T-helper 17 cell (primary cell): ENCODE data around the gene CELF1. TPM values are rescaled to one million over a fixed set of nuclear protein-coding genes. Genes with fewer than 3 reads are reported as not detected.
"Not testable (repeated sequence)": the region's sequence is repeated elsewhere in the genome, so short reads cannot be mapped to it uniquely, and the experiment has no call there.

Experiments
- ATAC-seq: fragments of 150-1000 bp; cut with Tn5 transposase; 2 replicates; pipeline ENCODE4 v1.10.0; 2021; ENCODE audit warnings: mild to moderate bottlenecking, moderate library complexity
- DNase-seq, 3 donors: peaks; one replicate each; pipeline versions ENCODE4 v3.0.0 to v3.0.0-alpha.2; 2020 to 2021
- H3K9me3 ChIP-seq: one replicate; pipeline ENCODE4 v1.7.0; 2013; ENCODE audit warnings: low read length, mild to moderate bottlenecking; ENCODE audit not compliant: control insufficient read depth, poor library complexity, severe bottlenecking
- H3K27ac Mint-ChIP-seq: one replicate; pipeline ENCODE4 v1.8.0; 2022; ENCODE audit warnings: mild to moderate bottlenecking, moderate library complexity, mixed read lengths
- H3K27me3 Mint-ChIP-seq: one replicate; pipeline ENCODE4 v1.8.0; 2022; ENCODE audit warnings: mixed read lengths
- H3K36me3 Mint-ChIP-seq: one replicate; pipeline ENCODE4 v1.8.0; 2022; ENCODE audit warnings: low read depth, mixed read lengths
- H3K4me1 Mint-ChIP-seq: one replicate; pipeline ENCODE4 v1.8.0; 2022; ENCODE audit warnings: mild to moderate bottlenecking, mixed read lengths
- H3K4me3 Mint-ChIP-seq: one replicate; pipeline ENCODE4 v1.8.0; 2022; ENCODE audit warnings: mild to moderate bottlenecking, moderate library complexity, mixed read lengths
- total RNA-seq, 4 donors: library from RNA in 2 of 4; stranded (reverse) in 2 of 4; gene quantifications; one replicate each; pipeline ENCODE4 v1.2.3 and lab custom pipeline; 2022 to 2026

CELF1 gene
- total RNA-seq, 2 donors from 2014 or later: 113 to 127 TPM

DNA sequence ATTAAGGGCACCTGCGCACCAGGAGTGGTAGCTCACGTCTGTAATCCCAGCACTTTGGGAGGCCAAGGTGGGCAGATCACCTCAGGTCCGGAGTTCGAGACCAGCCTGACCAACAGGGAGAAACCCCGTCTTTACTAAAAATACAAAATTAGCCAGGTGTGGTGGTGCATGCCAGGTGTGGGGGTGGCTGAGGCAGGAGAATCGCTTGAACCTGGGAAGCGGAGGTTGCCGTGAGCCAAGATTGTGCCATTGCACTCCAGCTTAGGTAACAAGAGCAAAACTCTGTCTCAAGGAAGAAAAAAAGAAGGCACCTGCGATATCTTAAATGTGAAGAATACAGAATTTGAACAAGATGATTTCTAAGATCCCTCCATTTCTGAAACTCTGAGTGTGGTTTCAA lies 26.9 kb downstream of the CELF1 start:
- not testable (repeated sequence) for ATAC-seq, H3K27me3 Mint-ChIP-seq, DNase-seq, H3K9me3 ChIP-seq, H3K36me3 Mint-ChIP-seq
- peak overlapping the region; percentile 100 for H3K27ac Mint-ChIP-seq
- peak overlapping the region; percentile 63 for H3K4me3 Mint-ChIP-seq
- peaks cover 42% of the 10 kb centered on the region for H3K4me1 Mint-ChIP-seq

DNA sequence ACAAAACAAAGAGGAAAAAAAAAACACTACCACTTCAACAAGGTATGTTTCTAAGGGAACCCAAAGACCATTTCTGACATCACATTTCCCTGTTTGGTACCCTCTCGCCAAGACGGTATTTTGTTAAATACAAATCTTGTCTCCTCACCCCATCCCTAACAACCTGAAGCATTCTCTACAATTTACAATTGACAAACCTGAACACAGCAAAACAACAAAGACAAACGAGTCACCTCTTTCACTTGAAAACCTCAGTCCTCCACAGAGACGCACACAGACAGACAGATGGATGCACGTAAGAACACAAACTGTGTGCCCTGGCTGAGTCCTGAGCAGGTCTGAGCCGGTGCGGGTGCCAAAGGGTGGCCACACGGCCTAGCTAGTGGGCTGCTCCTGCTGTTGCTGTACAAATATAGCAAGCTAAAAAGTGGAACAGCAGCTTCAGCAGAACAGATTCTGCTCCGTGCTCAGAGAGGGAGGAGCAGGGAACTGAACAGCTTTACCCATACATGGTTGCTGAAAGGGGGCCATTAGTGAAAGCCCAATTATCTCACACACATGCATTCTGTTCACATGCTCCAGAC lies 28.5 kb downstream of the CELF1 start:
- DNase-seq (peak in 1 of 3 donors; percentile 18), ATAC-seq (peak; percentile 62)
- no peaks in the 10 kb centered on the region for H3K9me3 ChIP-seq
- peaks cover 38% of the 10 kb centered on the region for H3K4me1 Mint-ChIP-seq
- H3K27me3 Mint-ChIP-seq: no peaks in the 10 kb centered on the region
- H3K4me3 Mint-ChIP-seq: peak overlapping the region; percentile 89
- peak overlapping the region; percentile 100 for H3K27ac Mint-ChIP-seq
- H3K36me3 Mint-ChIP-seq: no peaks in the 10 kb centered on the region

DNA sequence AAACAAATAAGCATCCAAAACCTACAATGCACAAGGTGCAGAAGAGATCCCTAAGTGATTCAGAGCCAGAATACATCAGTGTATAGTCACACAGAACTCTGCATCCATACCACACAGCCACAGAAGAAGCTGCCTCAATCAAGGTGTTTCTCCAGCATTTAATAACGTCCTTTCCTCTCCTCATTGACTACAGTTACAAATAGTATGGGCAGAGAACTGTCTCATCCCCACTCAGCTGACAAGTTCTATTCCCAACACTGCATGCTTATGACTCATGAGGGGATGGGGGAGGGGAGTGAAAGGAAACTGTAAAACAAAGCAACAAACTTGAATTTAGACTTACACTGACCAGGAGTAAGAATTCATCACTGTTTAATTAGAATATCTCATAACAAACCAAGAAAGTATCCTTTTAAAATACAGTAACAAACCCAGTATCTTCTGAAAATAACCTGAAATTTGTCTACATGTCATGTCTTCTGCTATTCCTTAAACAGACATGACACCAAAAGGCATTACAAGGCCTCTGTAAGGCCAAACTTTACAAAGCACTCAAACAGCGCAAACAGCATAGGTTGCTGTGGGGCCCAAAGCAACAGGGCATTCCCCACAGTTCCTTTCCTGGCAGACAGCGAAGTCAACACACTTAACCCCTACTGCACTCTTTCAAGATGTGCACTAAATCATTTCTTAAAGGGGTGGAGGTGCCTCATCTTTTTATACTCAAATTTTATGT lies 29.3 kb downstream of the CELF1 start:
- Mint-ChIP-seq H3K27me3 (no peaks in the 10 kb centered on the region), H3K4me1 (peaks cover 40% of the 10 kb centered on the region), H3K27ac (peak overlapping the region; percentile 100), H3K4me3 (peak overlapping the region; percentile 89), H3K36me3 (peaks cover under 1% of the 10 kb centered on the region)
- H3K9me3 ChIP-seq: no peaks in the 10 kb centered on the region
- peak; percentile 93 for ATAC-seq
- peak in 2 of 3 donors; percentile 21 to 27 for DNase-seq

DNA sequence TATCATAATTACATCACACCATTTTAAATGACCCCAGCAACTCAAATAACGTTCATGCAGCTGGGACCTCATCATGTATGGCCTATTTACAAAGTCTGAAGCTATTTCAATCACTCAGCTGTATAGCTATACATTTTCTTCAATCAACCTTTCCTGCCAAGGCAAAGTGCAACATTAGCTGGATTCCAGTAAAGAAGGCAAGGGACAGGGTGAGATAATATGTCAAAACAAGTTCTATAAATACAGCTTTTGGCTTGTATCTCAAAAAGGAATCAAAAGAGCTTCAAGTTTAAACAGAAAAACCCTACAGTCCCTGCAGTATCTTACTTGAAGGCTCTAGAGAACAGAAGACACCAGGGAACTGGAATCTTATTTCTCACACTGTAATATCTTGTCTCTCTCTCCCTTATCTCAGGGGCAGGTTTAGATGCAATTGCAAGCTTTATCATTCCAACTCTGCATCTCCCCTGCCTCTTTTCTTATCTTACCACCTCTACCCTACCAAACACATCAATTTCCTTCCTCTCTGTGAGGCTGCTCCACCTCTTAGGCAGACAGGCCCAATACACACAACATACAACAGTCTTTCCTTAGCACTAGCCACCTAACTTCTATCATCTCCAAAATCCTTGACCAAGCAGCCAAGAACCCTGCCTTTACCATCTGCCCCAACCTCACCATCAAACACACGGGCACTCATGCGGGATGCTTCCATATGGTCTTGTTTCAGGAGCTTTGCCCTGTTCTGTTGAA lies 34.5 kb downstream of the CELF1 start:
- H3K36me3 Mint-ChIP-seq: peaks cover 2% of the 10 kb centered on the region
- peak overlapping the region; percentile 95 for H3K27ac Mint-ChIP-seq
- no peaks in the 10 kb centered on the region for H3K9me3 ChIP-seq
- DNase-seq (no peak), ATAC-seq (peak; percentile 32)
- peaks cover 44% of the 10 kb centered on the region for H3K4me1 Mint-ChIP-seq
- H3K4me3 Mint-ChIP-seq: peak overlapping the region; percentile 82
- H3K27me3 Mint-ChIP-seq: no peaks in the 10 kb centered on the region

DNA sequence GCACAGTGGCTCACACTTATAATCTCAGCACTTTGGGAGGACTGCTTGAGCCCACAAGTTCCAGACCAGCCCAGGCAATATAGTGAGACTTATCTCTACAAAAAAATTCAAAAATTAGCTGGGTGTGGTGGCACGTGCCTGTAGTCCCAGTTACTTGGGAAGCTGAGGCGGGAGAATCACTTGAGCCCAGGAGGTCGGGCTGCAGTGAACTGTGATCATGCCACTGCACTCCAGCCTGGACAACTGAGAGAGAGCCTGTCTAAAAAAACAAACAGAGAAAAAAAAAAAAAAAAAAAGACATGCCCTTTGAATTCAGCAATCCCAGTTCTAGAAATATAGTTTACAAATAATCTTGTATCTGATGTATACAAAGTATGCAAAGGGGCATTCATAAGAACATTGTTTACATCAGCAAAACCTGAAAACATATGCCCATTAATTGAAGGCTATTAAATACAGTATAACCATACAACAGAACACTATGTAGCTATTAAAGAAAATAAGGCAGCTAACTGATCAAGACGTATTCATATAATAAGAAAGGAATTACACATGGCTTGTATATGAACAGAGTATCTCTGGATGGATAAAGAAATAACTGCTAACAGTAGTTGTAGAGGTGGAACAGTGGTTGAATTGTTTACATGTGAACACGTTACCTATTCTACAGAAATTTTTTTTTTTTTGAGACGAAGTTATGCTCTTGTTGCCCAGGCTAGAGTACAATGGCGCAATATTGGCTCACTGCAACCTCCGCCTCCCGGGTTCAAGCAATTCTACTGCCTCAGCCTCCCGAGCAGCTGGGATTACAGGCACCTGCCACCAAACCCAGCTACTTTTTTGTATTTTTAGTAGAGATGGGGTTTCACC lies 35.7 kb downstream of the CELF1 start:
- peak overlapping the region; percentile 95 for H3K27ac Mint-ChIP-seq
- H3K9me3 ChIP-seq: no peaks in the 10 kb centered on the region
- ATAC-seq: no peak
- DNase-seq: no peak
- H3K27me3 Mint-ChIP-seq: no peaks in the 10 kb centered on the region
- H3K36me3 Mint-ChIP-seq: peaks cover 2% of the 10 kb centered on the region
- H3K4me1 Mint-ChIP-seq: peaks cover 39% of the 10 kb centered on the region
- H3K4me3 Mint-ChIP-seq: no peak overlapping the region

- Mint-ChIP-seq H3K27ac (peak overlapping the region; percentile 95), H3K4me1 (peaks cover 44% of the 10 kb centered on the region), H3K27me3 (no peaks in the 10 kb centered on the region), H3K4me3 (no peak overlapping the region), H3K36me3 (peaks cover 2% of the 10 kb centered on the region)
- DNase-seq (no peak), ATAC-seq (no peak)
- H3K9me3 ChIP-seq: no peaks in the 10 kb centered on the region
Observed at GRCh38 chr11:47516155-47516554, 36.8 kb downstream of the CELF1 start.

- peak; percentile 47 for ATAC-seq
- Mint-ChIP-seq H3K27ac (peak overlapping the region; percentile 93), H3K4me1 (peaks cover 46% of the 10 kb centered on the region), H3K36me3 (peaks cover 2% of the 10 kb centered on the region), H3K27me3 (no peaks in the 10 kb centered on the region), H3K4me3 (peak overlapping the region; percentile 70)
- DNase-seq: no peak
- no peaks in the 10 kb centered on the region for H3K9me3 ChIP-seq
Observed at GRCh38 chr11:47514825-47515647, 37.9 kb downstream of the CELF1 start.

GRCh38 chr11:47512701-47513100 lies 40.2 kb downstream of the CELF1 start:
- no peak overlapping the region for H3K4me3 Mint-ChIP-seq
- no peaks in the 10 kb centered on the region for H3K9me3 ChIP-seq
- no peak for DNase-seq
- H3K27me3 Mint-ChIP-seq: no peaks in the 10 kb centered on the region
- no peak for ATAC-seq
- peak overlapping the region; percentile 9 for H3K27ac Mint-ChIP-seq
- H3K36me3 Mint-ChIP-seq: no peaks in the 10 kb centered on the region
- H3K4me1 Mint-ChIP-seq: peaks cover 46% of the 10 kb centered on the region

- H3K9me3 ChIP-seq: no peaks in the 10 kb centered on the region
- H3K4me3 Mint-ChIP-seq: no peak overlapping the region
- no peaks in the 10 kb centered on the region for H3K27me3 Mint-ChIP-seq
- peak overlapping the region; percentile 9 for H3K27ac Mint-ChIP-seq
- ATAC-seq (no peak), DNase-seq (no peak)
- peaks cover 51% of the 10 kb centered on the region for H3K4me1 Mint-ChIP-seq
- no peaks in the 10 kb centered on the region for H3K36me3 Mint-ChIP-seq
Observed at GRCh38 chr11:47511917-47512316, 41.0 kb downstream of the CELF1 start.

DNA sequence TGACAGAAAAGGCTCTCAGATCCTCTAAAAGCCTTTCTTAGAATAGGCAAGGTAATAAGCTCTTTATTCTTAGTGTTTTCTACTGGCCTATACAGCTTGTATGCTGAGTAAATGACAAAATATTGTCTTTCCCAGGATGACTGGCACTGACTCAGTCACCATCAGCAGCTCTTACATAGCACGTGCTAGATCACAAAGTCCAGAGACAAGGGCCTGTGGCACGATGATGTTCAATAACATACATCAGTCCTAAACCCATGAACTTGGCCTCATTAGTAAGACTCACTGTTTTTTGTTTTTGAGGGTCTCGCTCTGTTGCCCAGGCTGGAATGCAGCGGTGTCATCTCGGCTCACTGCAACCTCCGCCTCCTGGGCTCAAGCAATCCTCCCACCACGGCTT lies 42.7 kb downstream of the CELF1 start:
- Mint-ChIP-seq H3K36me3 (no peaks in the 10 kb centered on the region), H3K4me3 (no peak overlapping the region), H3K4me1 (peaks cover 51% of the 10 kb centered on the region), H3K27me3 (no peaks in the 10 kb centered on the region), H3K27ac (peak overlapping the region; percentile 83)
- DNase-seq (no peak), ATAC-seq (no peak)
- H3K9me3 ChIP-seq: no peaks in the 10 kb centered on the region

GRCh38 chr11:47509077-47509536 lies 43.8 kb downstream of the CELF1 start:
- peaks cover 45% of the 10 kb centered on the region for H3K4me1 Mint-ChIP-seq
- no peak for DNase-seq
- no peaks in the 10 kb centered on the region for H3K36me3 Mint-ChIP-seq
- H3K27ac Mint-ChIP-seq: peak overlapping the region; percentile 83
- no peaks in the 10 kb centered on the region for H3K9me3 ChIP-seq
- peak overlapping the region; percentile 62 for H3K4me3 Mint-ChIP-seq
- H3K27me3 Mint-ChIP-seq: no peaks in the 10 kb centered on the region
- ATAC-seq: peak; percentile 49
